ENCODE measurements around the gene PPP3R1. TPM values are rescaled to one million over a fixed set of nuclear protein-coding genes. Genes with fewer than 3 reads are reported as not detected.

Gene PPP3R1
- total and polyA plus RNA-seq, 10 donors = 13.7 to 78.2 (median 57.9) TPM

- Histone ChIP-seq H3K36me3 (no peaks in the 10 kb centered on the region), H3K4me1 (peaks cover 38 to 73% (median 66%) of the 10 kb centered on the region in 6 donors), H3K9me3 (no peaks in the 10 kb centered on the region), H3K4me3 (peak overlapping the region; percentile 61 to 83 (median 76)), H3K27ac (peak overlapping the region; percentile 94 to 99 (median 98)), H3K27me3 (replicated peaks in 1 of 7) (no peaks in the 10 kb centered on the region)
- WGBS, 5 donors = 0 to 1% (median 0%) methylated on average over 45 to 78 of the region's 78 CpGs
- intact Hi-C loops (cut with DNase I; ENCODE audit: low total_unique reads) = no loop called here
- peak; percentile 91 for DNase-seq
- TF ChIP-seq POLR2A (IDR thresholded peaks at IDR 0.05) (no peak), POLR2AphosphoS5 (IDR thresholded peaks at IDR 0.05) (no peak)
- TF ChIP-seq, protein P1, sequence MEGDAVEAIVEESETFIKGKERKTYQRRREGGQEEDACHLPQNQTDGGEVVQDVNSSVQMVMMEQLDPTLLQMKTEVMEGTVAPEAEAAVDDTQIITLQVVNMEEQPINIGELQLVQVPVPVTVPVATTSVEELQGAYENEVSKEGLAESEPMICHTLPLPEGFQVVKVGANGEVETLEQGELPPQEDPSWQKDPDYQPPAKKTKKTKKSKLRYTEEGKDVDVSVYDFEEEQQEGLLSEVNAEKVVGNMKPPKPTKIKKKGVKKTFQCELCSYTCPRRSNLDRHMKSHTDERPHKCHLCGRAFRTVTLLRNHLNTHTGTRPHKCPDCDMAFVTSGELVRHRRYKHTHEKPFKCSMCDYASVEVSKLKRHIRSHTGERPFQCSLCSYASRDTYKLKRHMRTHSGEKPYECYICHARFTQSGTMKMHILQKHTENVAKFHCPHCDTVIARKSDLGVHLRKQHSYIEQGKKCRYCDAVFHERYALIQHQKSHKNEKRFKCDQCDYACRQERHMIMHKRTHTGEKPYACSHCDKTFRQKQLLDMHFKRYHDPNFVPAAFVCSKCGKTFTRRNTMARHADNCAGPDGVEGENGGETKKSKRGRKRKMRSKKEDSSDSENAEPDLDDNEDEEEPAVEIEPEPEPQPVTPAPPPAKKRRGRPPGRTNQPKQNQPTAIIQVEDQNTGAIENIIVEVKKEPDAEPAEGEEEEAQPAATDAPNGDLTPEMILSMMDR (IDR thresholded peaks at IDR 0.05 in 8 of 11, conservative IDR thresholded peaks at IDR 0.05 in 3 of 11) = no peak
Measured at GRCh38 chr2:68251855-68252399, 405 bp downstream of the PPP3R1 start.

DNA sequence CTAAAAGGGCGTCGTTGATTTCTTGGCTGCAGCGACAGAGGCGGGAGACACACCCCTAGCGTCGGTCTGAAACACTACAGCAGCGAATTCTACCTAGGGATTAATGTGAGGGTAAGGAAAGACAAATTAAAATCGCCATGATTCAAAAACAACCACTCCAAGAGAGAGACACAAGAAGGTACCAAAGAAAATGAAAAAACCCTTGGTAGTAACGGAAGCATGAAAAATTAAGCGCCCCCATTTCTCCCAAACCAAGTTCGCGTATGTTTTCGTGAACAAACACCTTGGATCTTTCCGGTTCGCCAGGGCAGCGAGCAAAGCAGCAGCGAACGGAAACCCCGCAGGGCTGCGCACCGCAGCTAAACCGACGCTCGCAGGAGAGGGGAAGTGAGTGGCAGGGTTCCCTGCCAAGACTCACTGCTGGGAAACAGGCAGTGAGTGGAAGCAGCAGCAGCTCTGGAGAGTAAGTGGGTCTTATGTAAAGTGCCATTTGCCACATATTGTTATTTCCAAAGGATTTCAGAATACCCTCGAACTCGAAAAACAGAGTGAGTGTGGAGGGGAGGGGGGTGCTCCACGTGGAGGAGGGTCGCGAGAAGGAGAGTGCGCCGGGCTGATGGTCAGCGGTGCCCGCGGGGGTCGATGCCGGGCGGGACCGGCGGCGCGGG lies 1.0 kb downstream of the PPP3R1 start:
- peak; percentile 92 for DNase-seq
- Histone ChIP-seq H3K9me3 (no peaks in the 10 kb centered on the region), H3K27ac (peak overlapping the region; percentile 94 to 99 (median 98)), H3K4me3 (peak overlapping the region; percentile 61 to 83 (median 76)), H3K4me1 (peaks cover 42 to 79% (median 72%) of the 10 kb centered on the region in 6 donors), H3K27me3 (replicated peaks in 1 of 7) (no peaks in the 10 kb centered on the region), H3K36me3 (no peaks in the 10 kb centered on the region)
- WGBS, 5 donors = 0 to 1% (median 1%) methylated on average over 32 to 41 of the region's 41 CpGs
- TF ChIP-seq, protein P1 (IDR thresholded peaks at IDR 0.05 in 8 of 11, conservative IDR thresholded peaks at IDR 0.05 in 3 of 11) = peak; percentile 54 to 94 (median 78)
- TF ChIP-seq POLR2A (IDR thresholded peaks at IDR 0.05) = peak in 1 of 3 donors; percentile 32
- TF ChIP-seq POLR2AphosphoS5 (IDR thresholded peaks at IDR 0.05) = peak; percentile 85 to 89 (median 88)
- intact Hi-C loops (cut with DNase I; ENCODE audit: low total_unique reads) = no loop called here

- 3 to 5% (median 4%) methylated on average over 15 of the region's 15 CpGs for WGBS, 5 donors
- Histone ChIP-seq H3K4me3 (peak overlapping the region; percentile 61 to 83 (median 76)), H3K9me3 (no peaks in the 10 kb centered on the region), H3K36me3 (no peaks in the 10 kb centered on the region), H3K4me1 (peaks cover 42 to 80% (median 74%) of the 10 kb centered on the region in 6 donors), H3K27me3 (replicated peaks in 1 of 7) (no peaks in the 10 kb centered on the region), H3K27ac (peak overlapping the region; percentile 94 to 99 (median 98))
- TF ChIP-seq POLR2AphosphoS5 (IDR thresholded peaks at IDR 0.05) = no peak
- TF ChIP-seq, protein P1 (IDR thresholded peaks at IDR 0.05 in 8 of 11, conservative IDR thresholded peaks at IDR 0.05 in 3 of 11) = no peak
- no peak for TF ChIP-seq POLR2A (IDR thresholded peaks at IDR 0.05)
- intact Hi-C loops (cut with DNase I; ENCODE audit: low total_unique reads) = no loop called here
- no peak for DNase-seq
Measured at GRCh38 chr2:68250652-68251186, 1.6 kb downstream of the PPP3R1 start.

- TF ChIP-seq POLR2A (IDR thresholded peaks at IDR 0.05) = no peak
- TF ChIP-seq, protein P1 (IDR thresholded peaks at IDR 0.05 in 8 of 11, conservative IDR thresholded peaks at IDR 0.05 in 3 of 11) = no peak
- no peak for TF ChIP-seq POLR2AphosphoS5 (IDR thresholded peaks at IDR 0.05)
- H3K4me3 ChIP-seq = peak overlapping the region; percentile 61 to 83 (median 76)
- no peaks in the 10 kb centered on the region for H3K36me3 ChIP-seq
- no peaks in the 10 kb centered on the region for H3K9me3 ChIP-seq
- H3K4me1 ChIP-seq = peaks cover 42 to 80% (median 74%) of the 10 kb centered on the region in 6 donors
- no peak for DNase-seq
- intact Hi-C loops (cut with DNase I; ENCODE audit: low total_unique reads) = no loop called here
- WGBS, 5 donors = 11 to 14% (median 14%) methylated on average over 5 of the region's 5 CpGs
- H3K27ac ChIP-seq = peak overlapping the region; percentile 94 to 99 (median 98)
- no peaks in the 10 kb centered on the region for H3K27me3 ChIP-seq (replicated peaks in 1 of 7)
Measured at GRCh38 chr2:68250196-68250595, 2.1 kb downstream of the PPP3R1 start.

All from spleen (tissue), 11 donors.